Measurements from ENCODE around the gene CHN2. TPM values are rescaled to one million over a fixed set of nuclear protein-coding genes. Genes with fewer than 3 reads are reported as not detected.

The CHN2 gene
- polyA plus RNA-seq, 1 donor from 2014 or later: 136 TPM

- H3K36me3 ChIP-seq (ENCODE audit: insufficient read depth, low read length): no peaks in the 10 kb centered on the region
- no peak overlapping the region for H3K27ac ChIP-seq (ENCODE audit: low read length)
- no peak overlapping the region for H3K4me2 ChIP-seq (ENCODE audit: low read length)
Measured at GRCh38 chr7:29184599-29184998, 10.0 kb upstream of the CHN2 start.

GRCh38 chr7:29185613-29186012 lies 9.0 kb upstream of the CHN2 start:
- H3K9me2 ChIP-seq (ENCODE audit: insufficient read depth, low read length): no peaks in the 10 kb centered on the region
- TF ChIP-seq RAD21 (conservative IDR thresholded peaks at IDR 0.05): no peak
- no peak for TF ChIP-seq TAF1 (IDR thresholded peaks at IDR 0.05; ENCODE audit: low read depth)
- no peak for TF ChIP-seq REST (IDR thresholded peaks at IDR 0.05; ENCODE audit: borderline replicate concordance)
- no peak for TF ChIP-seq EZH2 (IDR thresholded peaks at IDR 0.05; ENCODE audit: borderline replicate concordance, insufficient read depth, low read length, poor library complexity, severe bottlenecking)
- TF ChIP-seq POLR2AphosphoS5 (IDR thresholded peaks at IDR 0.05): no peak
- no peak for TF ChIP-seq MXI1 (conservative IDR thresholded peaks at IDR 0.05; ENCODE audit: poor library complexity, severe bottlenecking)
- no peak for TF ChIP-seq SMC3 (conservative IDR thresholded peaks at IDR 0.05; ENCODE audit: poor library complexity)

More at GRCh38 chr7:29184599-29184998, 10.0 kb upstream of the CHN2 start:
- H3K27me3 ChIP-seq (ENCODE audit: insufficient read depth, low read depth, low read length): no peaks in the 10 kb centered on the region
- no peak for TF ChIP-seq SMC3 (conservative IDR thresholded peaks at IDR 0.05; ENCODE audit: poor library complexity)
- no peak for TF ChIP-seq TAF1 (IDR thresholded peaks at IDR 0.05; ENCODE audit: low read depth)
- no peak for TF ChIP-seq RAD21 (conservative IDR thresholded peaks at IDR 0.05)
- no peak for TF ChIP-seq POLR2AphosphoS5 (IDR thresholded peaks at IDR 0.05)
- TF ChIP-seq EP300 (conservative IDR thresholded peaks at IDR 0.05; ENCODE audit: poor library complexity, severe bottlenecking): no peak
- no peak for TF ChIP-seq MXI1 (conservative IDR thresholded peaks at IDR 0.05; ENCODE audit: poor library complexity, severe bottlenecking)
- no peak for TF ChIP-seq CTCF (IDR thresholded peaks at IDR 0.05; ENCODE audit: poor library complexity, severe bottlenecking)
- no peak for TF ChIP-seq EZH2 (IDR thresholded peaks at IDR 0.05; ENCODE audit: borderline replicate concordance, insufficient read depth, low read length, poor library complexity, severe bottlenecking)
- no peak for TF ChIP-seq REST (IDR thresholded peaks at IDR 0.05; ENCODE audit: borderline replicate concordance)
- no peaks in the 10 kb centered on the region for H4K20me1 ChIP-seq (ENCODE audit: insufficient read depth)
- H3K79me2 ChIP-seq (replicated peaks; ENCODE audit: insufficient read depth, low read length): no peaks in the 10 kb centered on the region
- no peaks in the 10 kb centered on the region for H3K9me2 ChIP-seq (ENCODE audit: insufficient read depth, low read length)
- H3K4me3 ChIP-seq (ENCODE audit: low read length): no peak overlapping the region
- peaks cover 6% of the 10 kb centered on the region for H3F3A ChIP-seq (ENCODE audit: insufficient read depth, low read length, poor library complexity, severe bottlenecking)
- no peaks in the 10 kb centered on the region for H3K9me3 ChIP-seq (ENCODE audit: low read length)
- no peak overlapping the region for H3K9ac ChIP-seq (ENCODE audit: low read length)
- H2AFZ ChIP-seq (ENCODE audit: low read depth, low read length): no peak overlapping the region

More at GRCh38 chr7:29185613-29186012, 9.0 kb upstream of the CHN2 start:
- H2AFZ ChIP-seq (ENCODE audit: low read depth, low read length): no peak overlapping the region
- no peaks in the 10 kb centered on the region for H4K20me1 ChIP-seq (ENCODE audit: insufficient read depth)
- H3K79me2 ChIP-seq (replicated peaks; ENCODE audit: insufficient read depth, low read length): no peaks in the 10 kb centered on the region
- no peak overlapping the region for H3K4me3 ChIP-seq (ENCODE audit: low read length)
- H3K4me2 ChIP-seq (ENCODE audit: low read length): no peak overlapping the region
- no peak overlapping the region for H3K27ac ChIP-seq (ENCODE audit: low read length)
- H3K9me3 ChIP-seq (ENCODE audit: low read length): no peaks in the 10 kb centered on the region
- H3F3A ChIP-seq (ENCODE audit: insufficient read depth, low read length, poor library complexity, severe bottlenecking): peaks cover 6% of the 10 kb centered on the region
- H3K27me3 ChIP-seq (ENCODE audit: insufficient read depth, low read depth, low read length): no peaks in the 10 kb centered on the region
- no peaks in the 10 kb centered on the region for H3K36me3 ChIP-seq (ENCODE audit: insufficient read depth, low read length)
- no peak overlapping the region for H3K9ac ChIP-seq (ENCODE audit: low read length)
